HG03558 (cell line): ENCODE measurements around the gene RHBG.

Experiments
- ATAC-seq: cut with Tn5 transposase; IDR thresholded peaks from one replicate; pipeline ENCODE4 v1.9.1; 2021; ENCODE audit warnings: moderate number of reproducible peaks; ENCODE audit not compliant: unreplicated experiment; ENCODE audit errors: extremely low read depth

The RHBG gene

DNA sequence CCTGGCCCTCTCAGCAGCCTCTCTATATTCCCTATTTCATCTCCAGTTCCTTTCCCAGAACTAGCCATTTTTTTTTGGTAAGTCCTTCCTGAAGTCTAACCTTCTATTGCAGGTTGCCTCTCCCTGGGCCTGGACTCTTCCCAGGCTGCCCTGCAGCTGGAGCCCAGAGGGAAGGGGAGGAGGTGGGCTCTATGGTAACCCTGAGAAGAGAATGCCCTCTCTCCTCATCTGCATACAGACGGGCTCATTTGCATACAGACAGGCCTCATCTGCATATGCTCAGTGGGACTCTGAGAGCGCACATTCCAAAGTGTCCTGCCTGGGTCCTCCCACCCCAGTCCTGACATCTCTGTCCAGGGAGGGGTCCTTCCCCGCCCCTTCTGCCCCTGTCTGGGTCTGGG lies 32.7 kb downstream of the RHBG start:
- no peak for ATAC-seq

DNA sequence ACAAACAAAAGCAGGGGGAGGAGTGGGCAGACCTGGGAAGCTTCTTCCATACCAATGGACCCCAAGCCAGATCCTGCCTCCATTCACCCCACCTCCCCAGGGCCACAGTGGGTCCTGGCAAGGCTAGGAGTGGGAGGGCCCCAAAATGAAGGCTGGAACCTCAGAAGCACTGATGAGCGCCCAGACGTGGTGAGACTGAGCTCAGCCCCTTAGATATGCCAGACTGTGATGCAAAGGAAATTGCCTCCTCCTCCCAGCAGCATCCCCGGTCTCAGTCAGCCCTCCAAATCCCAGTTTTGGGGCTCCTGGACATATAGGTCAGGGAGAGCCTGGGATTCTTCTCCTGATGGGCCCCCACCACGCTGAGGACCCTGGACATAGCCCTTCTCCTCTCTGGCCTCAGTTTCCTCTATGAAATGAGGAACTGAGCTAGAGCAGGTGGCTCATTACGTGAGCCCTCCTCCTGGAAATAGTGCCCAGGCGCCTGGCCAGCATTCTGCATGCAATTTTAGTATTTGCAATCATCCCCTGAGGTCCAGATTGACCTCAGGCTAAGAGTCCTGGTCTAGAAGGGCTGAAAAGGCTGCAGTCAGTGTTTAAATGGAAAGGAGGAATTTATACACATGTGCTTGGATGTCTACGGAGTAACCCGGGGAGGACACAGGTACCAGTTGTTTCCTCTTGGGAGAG lies 33.5 kb downstream of the RHBG start:
- ATAC-seq, result no peak

DNA sequence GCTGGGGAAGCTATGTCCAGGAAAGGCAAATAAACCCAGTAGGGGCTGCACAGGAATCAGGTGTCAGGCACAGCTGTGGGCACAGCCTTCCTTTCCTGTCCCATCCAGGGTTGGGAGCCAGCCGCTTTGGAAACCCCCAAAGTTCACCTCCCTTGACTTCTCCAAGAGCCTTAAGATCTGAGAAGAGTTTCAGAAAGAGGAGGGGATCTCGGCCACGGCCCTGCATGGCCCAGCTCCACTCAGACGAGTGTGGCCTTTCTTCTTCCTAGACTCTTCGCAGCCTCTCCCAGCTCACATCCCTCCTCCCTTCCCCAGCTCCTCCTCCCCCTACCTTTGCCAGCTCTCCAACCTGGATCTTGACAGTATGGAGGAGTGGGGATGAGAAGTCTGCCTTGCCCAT lies 36.7 kb downstream of the RHBG start:
- no peak for ATAC-seq

DNA sequence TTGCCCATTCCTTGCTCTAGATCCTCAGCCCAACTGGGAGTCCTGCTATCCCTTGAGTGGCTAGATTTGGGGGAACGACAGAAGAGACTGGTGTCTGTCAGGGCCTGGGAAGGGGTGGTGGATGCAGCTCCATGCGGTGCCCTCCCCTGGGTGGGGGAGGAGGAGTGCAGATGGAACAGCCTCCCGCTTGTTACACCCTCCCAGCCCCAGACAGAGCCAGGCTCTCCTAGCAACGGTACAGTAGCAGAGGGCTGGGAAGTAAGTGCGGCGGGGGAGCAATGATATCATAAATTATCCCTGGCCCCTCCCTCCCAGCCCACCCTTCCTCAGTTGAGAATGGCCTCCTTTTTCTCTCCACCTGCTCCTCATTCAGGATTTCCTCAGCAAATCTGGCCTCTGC lies 37.2 kb downstream of the RHBG start:
- ATAC-seq, result no peak

DNA sequence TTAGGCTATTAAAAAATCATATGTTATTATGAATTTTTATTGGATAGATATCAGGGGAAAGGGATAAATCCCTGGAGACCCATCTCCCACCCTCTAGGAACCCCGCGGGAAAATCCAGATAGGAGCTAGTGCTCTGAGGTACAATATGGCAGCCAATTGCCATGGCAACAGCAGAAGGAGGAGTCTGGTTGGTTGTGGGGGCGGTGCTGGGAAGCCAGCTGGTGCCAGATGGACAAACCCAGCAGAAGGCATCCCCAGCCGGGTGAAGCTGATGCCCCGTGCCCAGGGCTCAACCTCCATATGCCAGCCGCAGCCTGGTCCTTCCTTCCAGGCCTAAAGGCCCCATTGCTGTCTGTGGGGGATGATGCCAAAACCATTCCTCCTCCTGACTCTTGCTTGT lies 38.3 kb downstream of the RHBG start:
- ATAC-seq, result no peak

DNA sequence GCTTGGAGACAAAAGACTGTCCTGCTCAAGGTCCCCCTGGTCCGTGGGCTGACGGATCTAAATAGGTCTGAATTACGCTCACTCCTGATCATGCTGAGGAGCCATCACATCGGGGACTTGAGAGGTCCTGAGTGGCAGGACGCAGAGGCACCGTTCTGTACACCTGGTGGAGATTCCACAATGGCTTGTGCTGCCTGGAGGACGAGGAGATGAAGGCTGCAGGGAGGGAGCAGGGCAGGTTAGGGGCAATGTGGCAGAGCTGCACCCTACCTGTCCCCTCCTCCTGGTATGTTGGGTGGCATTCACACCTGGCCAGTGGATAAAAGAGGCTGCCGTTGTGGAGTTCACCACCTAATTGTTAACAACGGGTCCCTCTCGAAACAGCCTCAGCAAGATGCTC lies 38.7 kb downstream of the RHBG start:
- ATAC-seq, result no peak

DNA sequence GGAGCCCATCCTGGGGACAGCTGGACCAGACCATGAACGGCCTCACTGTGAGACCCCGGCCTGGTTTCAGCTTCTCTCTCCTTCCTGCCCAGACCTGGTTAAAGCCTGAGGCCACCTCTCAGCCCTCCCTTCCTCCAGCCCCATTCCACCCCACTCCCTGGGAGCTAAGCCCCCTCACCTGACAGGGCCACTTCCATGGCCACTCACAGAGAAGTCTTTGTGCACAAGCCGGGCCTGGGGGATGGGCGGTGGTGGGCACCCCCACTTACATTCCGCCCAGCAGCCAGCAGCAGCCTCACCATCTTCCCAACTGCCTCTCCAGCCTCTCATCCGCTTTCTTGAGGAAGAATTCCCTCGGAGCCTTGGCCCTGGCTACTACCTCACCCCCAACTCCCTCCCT lies 40.4 kb downstream of the RHBG start:
- ATAC-seq, result no peak

DNA sequence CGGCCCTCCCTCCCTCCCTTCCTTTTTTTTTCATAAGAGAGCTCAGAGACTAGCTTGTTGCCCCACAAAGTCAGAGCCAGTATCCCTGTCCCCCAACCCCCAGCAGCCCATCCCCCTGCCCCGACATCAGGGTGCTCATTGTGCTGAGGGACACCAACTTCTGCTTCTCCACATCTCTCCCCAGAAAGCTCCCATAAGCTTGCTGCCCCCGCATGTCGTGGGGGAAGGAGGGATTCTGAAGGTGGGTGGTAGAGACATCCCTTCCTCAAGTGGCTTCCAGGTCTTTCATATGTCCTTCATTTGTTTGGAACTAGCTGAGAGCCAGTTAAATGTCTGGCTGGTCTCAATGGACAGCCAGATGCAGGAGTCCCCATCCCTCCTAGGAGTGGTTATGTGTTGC lies 41.2 kb downstream of the RHBG start:
- no peak for ATAC-seq

DNA sequence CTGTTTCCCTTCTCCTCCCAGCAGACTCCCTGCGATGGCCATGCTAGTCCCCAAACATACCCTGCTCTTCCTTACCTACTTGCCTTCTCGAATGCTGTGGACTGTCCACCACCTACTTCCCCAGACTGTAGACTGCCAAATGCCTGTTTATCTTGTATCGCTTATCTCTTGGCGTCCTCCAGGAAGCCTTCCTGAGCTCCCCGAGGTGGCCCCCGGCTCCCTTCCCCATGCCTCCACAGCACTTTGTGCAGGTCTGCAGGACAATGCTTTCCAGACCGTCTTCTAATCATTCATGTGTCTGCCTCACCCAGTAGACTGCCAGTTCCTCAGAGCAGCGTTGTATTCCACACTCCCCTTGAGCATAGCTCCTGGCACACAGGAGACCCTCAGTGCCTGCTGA lies 41.7 kb downstream of the RHBG start:
- ATAC-seq, result no peak

DNA sequence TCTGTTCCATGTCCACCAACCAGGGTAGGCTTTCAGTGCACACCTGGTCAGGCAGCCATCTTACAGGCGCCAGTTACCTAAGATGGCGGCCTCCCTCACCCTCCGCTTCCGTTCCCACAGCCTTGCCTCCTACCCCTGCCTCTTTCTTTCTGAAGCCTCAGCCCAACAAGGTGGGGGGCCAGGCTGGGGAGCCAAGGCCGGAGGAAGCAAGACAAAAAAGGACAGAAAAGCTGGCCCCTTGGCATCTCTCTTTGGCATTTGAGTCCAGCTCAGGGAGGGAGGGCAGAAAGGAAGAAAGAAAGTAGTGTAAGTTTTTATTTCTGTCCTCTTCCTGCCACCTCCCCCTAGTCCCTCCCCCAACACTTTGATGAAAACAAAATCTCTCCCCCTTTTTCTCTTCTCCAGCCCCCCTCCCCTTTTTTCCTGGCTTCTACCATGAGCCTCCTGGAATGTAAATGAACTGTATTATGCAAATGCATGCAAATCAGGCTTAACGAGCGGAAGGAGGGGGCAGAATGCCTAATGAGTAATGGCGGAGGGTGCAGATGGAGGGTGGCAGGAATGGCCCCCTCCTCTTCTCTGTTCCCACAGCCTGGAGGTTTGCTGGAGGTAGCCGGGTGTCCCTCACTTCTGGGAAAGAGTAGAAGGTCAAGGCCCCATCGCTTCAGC lies 43.8 kb downstream of the RHBG start:
- ATAC-seq, result no peak

DNA sequence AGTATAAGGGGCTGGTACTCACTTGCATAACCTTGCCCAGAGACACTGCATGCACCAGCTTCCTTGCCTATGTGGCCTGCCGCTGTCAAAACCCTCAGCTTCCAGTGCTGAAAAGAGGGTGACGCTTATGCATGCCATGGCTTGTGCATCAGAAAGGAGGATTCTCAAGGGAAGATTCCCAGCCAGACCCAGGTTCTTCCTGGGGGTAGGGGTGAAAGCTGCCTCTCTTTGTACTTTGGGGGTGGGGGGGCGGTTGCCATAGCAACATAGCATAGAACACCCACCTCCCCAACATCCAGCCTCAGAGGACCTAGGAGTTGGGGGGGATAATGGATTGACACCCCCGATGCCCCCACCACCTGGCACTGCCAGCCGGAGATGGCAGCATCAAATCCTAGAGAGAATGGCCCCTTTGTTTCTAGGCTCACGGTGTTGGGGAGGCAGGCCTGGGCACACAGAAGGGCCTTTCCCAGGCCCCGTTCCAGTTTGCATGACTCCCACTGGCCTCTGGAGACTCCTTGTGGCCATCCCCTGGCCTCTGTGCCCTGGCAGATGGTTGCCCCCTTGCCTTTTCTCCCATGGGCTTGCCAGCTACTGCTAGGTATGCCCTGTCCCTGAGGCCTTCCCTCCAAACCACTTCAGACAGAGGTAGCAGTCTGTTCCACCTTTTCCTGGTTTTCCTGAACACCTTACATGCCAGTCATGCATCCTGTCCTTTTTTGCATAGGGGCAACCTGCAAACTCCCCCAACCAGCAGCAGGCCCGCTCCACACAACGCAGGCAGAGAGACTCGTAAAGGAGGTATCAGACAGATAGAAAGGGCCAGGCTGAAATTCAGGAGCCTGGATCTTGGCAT lies 44.6 kb downstream of the RHBG start:
- ATAC-seq, result no peak

DNA sequence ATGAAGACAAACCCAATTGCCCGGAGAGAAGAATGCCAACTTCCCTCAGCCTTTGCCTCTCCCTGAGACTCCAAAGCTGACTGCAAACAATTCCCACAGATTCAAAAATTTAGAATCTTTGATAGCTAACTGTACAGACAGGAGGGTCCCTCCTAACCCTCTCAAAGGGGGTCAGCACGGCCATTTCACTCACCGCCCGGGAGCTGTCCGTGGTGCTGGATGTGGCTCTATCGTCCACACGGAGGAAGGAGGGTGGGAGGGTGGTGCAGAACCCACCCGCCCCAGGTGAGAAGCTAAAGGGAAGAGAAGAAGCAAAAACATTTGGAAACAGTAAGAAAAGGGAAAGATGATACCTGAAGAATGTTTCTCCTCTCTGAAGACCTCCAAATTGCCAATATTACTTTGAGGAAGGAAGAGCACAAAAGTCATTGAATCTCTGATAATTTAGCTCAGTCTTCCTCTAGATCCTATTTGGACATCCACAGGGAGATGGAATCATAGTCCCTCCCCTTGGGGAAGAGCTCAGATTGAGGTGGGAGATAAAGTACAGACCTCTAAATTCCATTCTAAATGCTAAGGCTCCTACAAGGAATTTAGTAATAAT lies 45.6 kb downstream of the RHBG start:
- ATAC-seq, result no peak

DNA sequence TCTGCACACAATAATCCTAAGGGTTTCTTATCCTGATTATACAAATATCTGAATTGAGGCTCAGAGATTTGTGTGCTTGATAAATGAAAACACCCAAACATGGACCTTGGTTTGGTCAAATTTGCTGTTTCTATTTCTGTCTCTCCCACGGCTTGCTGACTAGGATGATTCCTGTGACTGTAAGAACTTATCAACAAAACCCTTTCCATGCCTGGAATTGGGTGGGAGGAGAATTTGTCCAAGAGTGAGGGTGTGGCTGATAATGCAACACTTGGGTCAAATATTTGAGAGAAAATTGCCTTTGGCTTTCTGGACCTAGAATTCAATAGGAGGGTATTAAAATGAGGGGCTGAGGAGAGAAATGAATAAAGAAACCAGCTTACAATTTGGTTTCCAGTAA lies 48.0 kb downstream of the RHBG start:
- no peak for ATAC-seq

DNA sequence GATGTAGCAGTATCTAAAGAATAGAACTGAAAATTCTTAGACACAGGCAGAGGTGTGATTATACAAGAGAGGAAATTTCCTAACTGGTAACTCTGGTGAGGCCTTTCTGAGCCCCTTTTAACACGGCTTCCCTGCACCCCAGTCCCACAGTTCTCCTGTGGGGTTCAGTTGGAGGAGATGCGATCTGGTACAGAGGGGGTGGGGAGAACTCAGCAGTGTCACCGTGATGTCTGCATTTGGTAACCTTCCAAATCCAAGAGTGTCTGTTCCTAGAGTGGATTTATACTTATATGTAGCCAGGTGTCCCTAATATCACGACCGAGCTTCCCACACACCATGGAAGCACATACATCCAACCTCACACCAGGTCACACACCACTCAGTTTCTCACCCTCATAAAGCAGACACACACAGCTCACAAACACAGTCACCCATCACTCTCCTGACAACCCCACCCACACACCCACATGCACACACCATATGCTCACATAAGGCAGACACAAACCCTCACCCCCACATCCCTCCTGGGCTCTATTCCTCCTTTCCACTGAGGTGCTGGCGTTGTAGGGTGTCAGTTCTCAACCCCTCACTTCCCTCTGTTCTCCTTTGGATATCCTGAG lies 48.5 kb downstream of the RHBG start:
- no peak for ATAC-seq

DNA sequence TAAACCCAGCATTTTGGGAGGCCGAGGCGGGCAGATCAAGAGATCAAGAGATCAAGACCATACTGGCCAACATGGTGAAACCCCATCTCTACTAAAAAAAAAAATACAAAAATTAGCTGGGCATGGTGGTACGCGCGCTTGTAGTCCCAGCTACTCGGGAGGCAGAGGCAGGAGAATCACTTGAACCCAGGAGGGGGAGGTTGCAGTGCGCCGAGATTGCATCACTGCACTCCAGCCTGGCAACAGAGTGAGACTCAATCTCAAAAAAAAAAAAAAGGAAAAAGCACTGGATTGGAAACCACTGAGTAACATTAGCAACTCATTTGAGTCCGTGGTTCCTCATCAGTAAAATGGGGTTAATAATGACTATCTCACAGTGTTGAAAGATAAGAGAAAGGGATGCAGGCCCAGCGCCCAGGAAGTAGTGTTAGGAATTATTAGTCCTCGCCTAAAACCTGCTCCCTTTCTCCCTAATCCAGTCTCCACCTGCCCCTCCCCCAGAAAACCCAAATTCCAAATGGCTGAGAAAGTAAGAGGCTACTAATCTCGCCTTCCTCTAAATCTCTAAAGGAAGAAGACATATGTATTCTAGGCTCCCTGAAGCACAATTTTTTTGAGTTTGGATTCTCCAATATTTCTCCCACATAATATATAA lies 49.5 kb downstream of the RHBG start:
- ATAC-seq, result no peak

DNA sequence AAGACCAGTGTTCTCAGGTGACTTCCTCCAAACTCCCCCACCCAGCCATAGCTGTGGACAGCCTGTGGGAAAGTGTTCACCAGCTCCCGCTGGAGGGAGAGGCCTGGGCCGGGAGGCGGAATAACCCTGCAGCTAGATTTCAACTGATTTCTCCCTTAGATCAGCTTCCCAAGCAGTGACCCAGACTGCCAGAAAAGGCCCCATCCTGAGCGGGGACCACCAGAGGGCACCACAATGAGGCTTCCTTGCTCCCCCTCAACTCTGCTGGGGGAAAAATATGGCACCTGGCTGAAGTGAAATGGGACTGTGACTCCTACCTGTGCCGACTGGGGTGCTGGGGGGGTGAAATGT lies 50.8 kb downstream of the RHBG start:
- no peak for ATAC-seq

DNA sequence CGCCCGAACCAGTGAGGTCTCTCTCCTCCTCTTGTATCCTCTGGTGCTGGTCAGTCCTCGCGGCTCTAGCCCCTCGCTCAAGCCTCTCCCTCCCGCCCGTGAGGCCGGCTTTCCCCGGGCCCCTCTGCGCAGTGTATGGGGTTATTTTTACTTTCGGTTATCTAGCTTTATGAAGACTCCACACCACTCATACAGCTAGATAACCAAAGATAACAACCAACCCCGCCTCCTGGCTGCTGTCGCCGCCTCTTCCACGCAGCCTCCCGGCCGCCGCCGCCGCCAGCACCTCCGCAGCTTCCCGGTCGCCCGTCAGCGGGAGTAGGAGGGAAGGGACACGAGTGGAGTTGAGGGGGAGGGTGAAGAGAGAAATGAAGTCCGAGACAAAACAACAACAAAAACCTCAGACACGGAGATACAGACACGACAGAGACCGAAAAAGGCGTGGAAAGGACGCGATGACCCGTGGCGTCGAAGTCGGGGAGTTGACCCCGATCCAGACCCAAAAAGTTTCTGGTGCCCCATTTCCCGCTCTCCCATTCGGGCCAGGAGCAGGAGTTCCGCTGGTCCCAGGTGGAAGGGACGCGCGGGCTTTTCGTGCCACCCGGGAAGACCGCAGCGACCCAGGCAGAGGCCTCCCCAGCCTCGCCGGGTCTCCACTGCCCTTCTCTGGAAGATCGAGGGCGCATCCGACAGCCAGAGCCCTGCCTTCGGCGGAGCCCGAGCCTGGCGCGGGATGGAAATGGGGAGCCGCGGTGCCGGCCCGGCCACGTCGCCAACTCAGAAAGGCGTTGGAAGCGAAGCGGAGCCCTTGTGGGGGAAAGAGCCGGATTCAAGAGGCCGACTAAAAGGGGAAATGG lies 51.4 kb downstream of the RHBG start:
- ATAC-seq, result no peak

DNA sequence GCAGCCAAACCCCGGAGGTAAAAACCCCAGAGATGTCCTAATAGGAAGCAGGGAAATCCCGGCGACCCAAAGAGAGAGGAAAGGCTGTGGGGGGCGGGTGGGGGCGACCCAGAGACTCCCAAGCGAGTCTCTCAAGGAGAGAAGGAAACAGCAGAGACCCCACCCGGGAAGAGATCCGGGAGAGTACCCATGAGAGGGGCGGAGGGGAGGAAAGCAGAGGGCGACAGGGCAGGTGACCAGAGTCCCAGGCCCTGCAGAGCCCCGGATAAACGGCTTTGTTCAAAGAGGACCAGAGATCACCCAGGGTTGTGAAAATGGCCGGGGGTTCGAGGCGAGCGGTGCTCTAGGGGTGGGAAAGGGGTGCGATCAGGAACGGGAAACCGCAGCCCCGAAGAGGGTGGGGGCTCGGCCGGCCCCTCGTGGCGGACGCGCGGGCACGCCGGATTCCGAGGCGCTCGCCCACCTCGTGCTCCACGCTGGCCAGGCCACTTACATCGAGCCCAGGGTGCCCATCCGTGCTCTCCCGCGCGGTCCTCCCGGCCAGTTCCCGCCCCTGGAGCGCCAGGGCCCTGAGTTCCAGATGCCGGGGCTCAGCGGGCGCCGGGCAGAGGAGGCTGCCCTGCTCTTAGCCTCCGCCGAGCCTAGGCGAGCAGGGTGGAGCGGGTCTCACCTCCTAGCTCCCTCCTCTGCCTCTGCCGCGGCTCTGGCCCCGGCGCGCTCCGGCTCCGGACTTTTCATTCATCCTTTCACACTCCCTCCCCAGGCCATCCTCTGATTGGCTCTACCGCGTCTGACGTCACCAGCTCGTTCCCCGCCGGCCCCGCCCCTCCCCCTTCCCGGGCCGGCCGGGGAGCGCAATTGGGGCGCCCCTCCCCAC lies 52.3 kb downstream of the RHBG start:
- no peak for ATAC-seq
